HepG2 (cell line): ENCODE data around the gene MFSD2A. TPM values are rescaled to one million over a fixed set of nuclear protein-coding genes. Genes with fewer than 3 reads are reported as not detected.

ENCODE experiments used
- ATAC-seq: fragments of 200-7000 bp; cut with Tn5 transposase; 3 replicates; pipeline ENCODE4 v1.9.1; 2020; ENCODE audit warnings: mild to moderate bottlenecking, moderate library complexity
- BruUV-seq: library from RNA; stranded (reverse); fragments of 400-500 nt; replicated peaks from 2 replicates; lab custom pipeline; 2021; lab: Mats Ljungman, UMichigan
- CTCF ChIA-PET: fragments of 300-600 bp; formaldehyde crosslinking; extraction: SDS; loops from one replicate; lab custom pipeline; 2021; ENCODE audit warnings: low total read pairs, inconsistent platforms, low intra/inter-chr PET ratio; lab: Yijun Ruan, JAX
- POLR2A ChIA-PET: fragments of 350-600 bp; sonication (Branson Sonifier 250); formaldehyde crosslinking; loops from one replicate; lab custom pipeline; 2020; ENCODE audit warnings: antibody characterized with exemption, inconsistent platforms; lab: Yijun Ruan, JAX
- DNase-seq: peaks from one replicate; pipeline ENCODE4 v3.0.0-alpha.2; 2015; ENCODE audit warnings: low spot score
- FAIRE-seq: peaks from 3 replicates; lab custom pipeline; 2011; peaks lifted over from hg19 to GRCh38; lab: Jason Lieb, UNC
- H2AFZ ChIP-seq: one replicate; pipeline ENCODE4 v1.6.1; 2011; ENCODE audit warnings: low read length, inconsistent platforms
- H3K27ac ChIP-seq: fragments of 300-600 bp; 3 replicates; pipeline ENCODE4 v1.8.0; 2011; ENCODE audit warnings: mixed run types, mild to moderate bottlenecking, mixed read lengths, low read length, inconsistent platforms; ENCODE audit not compliant: insufficient read depth; ENCODE audit errors: extremely low read length
- H3K27me3 ChIP-seq, 2 experiments: fragments of 200-600 bp in 1 of 2; 2 replicates in 1 of 2; 3 replicates in 1 of 2; pipeline versions ENCODE4 v1.6.0 to v1.8.0; 2011; ENCODE audit warnings: low read length in 2 of 2, mild to moderate bottlenecking in 2 of 2, moderate library complexity in 2 of 2, inconsistent platforms in 1 of 2; ENCODE audit not compliant: insufficient read depth in 2 of 2, control insufficient read depth in 1 of 2
- H3K36me3 ChIP-seq, 2 experiments: fragments of 200-600 bp in 1 of 2; replicated peaks in 1 of 2; 2 replicates in 1 of 2; 3 replicates in 1 of 2; pipeline versions ENCODE4 v1.5.1 to v1.8.0; 2011; ENCODE audit warnings: low read length in 2 of 2, inconsistent platforms in 1 of 2; ENCODE audit not compliant: insufficient read depth in 2 of 2, control insufficient read depth in 1 of 2
- H3K4me1 ChIP-seq: 2 replicates; pipeline ENCODE4 v1.5.1; 2012; ENCODE audit warnings: low read length, inconsistent platforms; ENCODE audit not compliant: insufficient read depth
- H3K4me2 ChIP-seq: 2 replicates; pipeline ENCODE4 v1.6.0; 2011; ENCODE audit warnings: low read depth, low read length, inconsistent platforms
- H3K4me3 ChIP-seq, 3 experiments: fragments of 200-600 bp in 1 of 3; sonication (generic), shearing (Covaris generic) in 1 of 3; replicated peaks in 1 of 3; 2 replicates each; pipeline ENCODE4 v1.5.1; 2011 to 2016; ENCODE audit warnings: low read length in 3 of 3, inconsistent platforms in 2 of 3, low read depth in 2 of 3, mild to moderate bottlenecking in 2 of 3, control low read depth in 1 of 3, mixed read lengths in 1 of 3; ENCODE audit not compliant: insufficient read depth in 1 of 3
- H3K79me2 ChIP-seq: one replicate; pipeline ENCODE4 v1.6.1; 2011; ENCODE audit warnings: low read length, inconsistent platforms; ENCODE audit not compliant: insufficient read depth
- H3K9ac ChIP-seq: 2 replicates; pipeline ENCODE4 v1.6.0; 2011; ENCODE audit warnings: mild to moderate bottlenecking, low read depth, low read length, inconsistent platforms; ENCODE audit not compliant: insufficient read depth
- H3K9me3 ChIP-seq: 2 replicates; pipeline ENCODE4 v1.5.1; 2012; ENCODE audit warnings: mild to moderate bottlenecking, low read length
- H4K20me1 ChIP-seq: 2 replicates; pipeline ENCODE4 v1.6.0; 2011; ENCODE audit warnings: inconsistent platforms, mild to moderate bottlenecking, low read length, moderate library complexity; ENCODE audit not compliant: insufficient read depth
- CBX5 ChIP-seq: sonication (generic); formaldehyde crosslinking; IDR thresholded peaks from 2 replicates; pipeline ENCODE4 v1.4.0; 2020; ENCODE audit warnings: missing genetic modification reagents, borderline replicate concordance
- GABPB1 ChIP-seq: IDR thresholded peaks from 2 replicates; pipeline ENCODE4 v1.6.1; 2016; ENCODE audit warnings: mild to moderate bottlenecking, missing genetic modification reagents, moderate library complexity, missing compliant biosample characterization
- GATA4 ChIP-seq: sonication (generic); IDR thresholded peaks from 2 replicates; pipeline ENCODE4 v1.6.1; 2016; ENCODE audit warnings: antibody characterized with exemption, low read depth, borderline replicate concordance
- GATAD1 ChIP-seq: IDR thresholded peaks from 2 replicates; pipeline ENCODE4 v1.6.1; 2016; ENCODE audit warnings: missing genetic modification reagents, missing compliant biosample characterization
- GTF3A ChIP-seq: sonication (generic); formaldehyde crosslinking; conservative IDR thresholded peaks from 2 replicates; pipeline ENCODE4 v1.4.0; 2020; ENCODE audit warnings: mild to moderate bottlenecking, missing genetic modification reagents
- THYN1 ChIP-seq: sonication (generic); formaldehyde crosslinking; IDR thresholded peaks from 2 replicates; pipeline ENCODE4 v1.8.1; 2023; ENCODE audit warnings: low read depth, mild to moderate bottlenecking, moderate library complexity, missing genetic modification reagents, borderline replicate concordance
- ZNF317 ChIP-seq: sonication (generic); formaldehyde crosslinking; IDR thresholded peaks from 2 replicates; pipeline ENCODE4 v1.5.0; 2020; ENCODE audit warnings: mild to moderate bottlenecking, missing genetic modification reagents
- ZNF572 ChIP-seq: sonication (generic); formaldehyde crosslinking; IDR thresholded peaks from 2 replicates; pipeline ENCODE4 v1.5.1; 2020; ENCODE audit warnings: mild to moderate bottlenecking, missing genetic modification reagents
- ZNF672 ChIP-seq: sonication (generic); formaldehyde crosslinking; IDR thresholded peaks from 2 replicates; pipeline ENCODE4 v1.8.1; 2022; ENCODE audit warnings: missing genetic modification reagents
- WGBS: methylation state at CpG from one replicate; pipeline ENCODE4 v1.1.6; 2017; ENCODE audit warnings: low lambda C conversion rate; 5-methylcytosine and 5-hydroxymethylcytosine counted together
- in situ Hi-C: cut with HindIII; loops from 2 replicates; pipeline ENCODE4 v1.10.0; 2017; ENCODE audit warnings: low pct_unique_long_range_greater_than_20kb; ENCODE audit not compliant: extremely low pct_ligation_motif_present
- intact Hi-C: fragments of 100-400 bp; cut with micrococcal nuclease; formaldehyde crosslinking; loops from one replicate; pipeline ENCODE4 v1.10.0; 2022; ENCODE audit not compliant: unreplicated experiment
- polyA plus RNA-seq, 8 experiments: library from polyadenylated mRNA; depleted of rRNA in 3 of 8; stranded (reverse) in 7 of 8; unstranded in 1 of 8; fragments of >200 nt; fragmentation: Illumina TruSeq in 4 of 8; extraction: Trizol in 4 of 8; gene quantifications; 2 replicates each; pipeline versions ENCODE4 v1.2.1 to v1.2.3, GENCODE V29; 2011 to 2016; ENCODE audit warnings: low read depth in 4 of 8, missing spikeins in 1 of 8, mixed read lengths in 1 of 8; ENCODE audit not compliant: insufficient read depth in 1 of 8
- total RNA-seq, 5 experiments: library from RNA; depleted of rRNA; stranded (reverse); fragments of >200 nt; fragmentation: Illumina TruSeq; extraction: Trizol; gene quantifications; 2 replicates each; pipeline ENCODE4 v1.2.3, GENCODE V29; 2016; ENCODE audit warnings: low read depth in 1 of 5
- TF ChIP-seq, protein P1 (sequence below): sonication (generic); formaldehyde crosslinking; IDR thresholded peaks from 2 replicates; pipeline ENCODE4 v1.4.0; 2020; ENCODE audit warnings: missing genetic modification reagents
- TF ChIP-seq, protein P2 (sequence below): sonication (generic); formaldehyde crosslinking; conservative IDR thresholded peaks from 2 replicates; pipeline ENCODE4 v1.8.0; 2022; ENCODE audit warnings: low read depth, missing genetic modification reagents
- TF ChIP-seq, protein P3 (sequence below): sonication (generic); formaldehyde crosslinking; conservative IDR thresholded peaks from 2 replicates; pipeline ENCODE4 v1.4.0; 2020; ENCODE audit warnings: missing genetic modification reagents
- TF ChIP-seq, protein P4 (sequence below): IDR thresholded peaks from 2 replicates; pipeline ENCODE4 v1.6.1; 2016; ENCODE audit warnings: missing compliant biosample characterization, missing genetic modification reagents, borderline replicate concordance
- TF ChIP-seq, protein P5 (sequence below): sonication (generic); formaldehyde crosslinking; IDR thresholded peaks from 2 replicates; pipeline ENCODE4 v1.4.0; 2020; ENCODE audit warnings: missing genetic modification reagents, borderline replicate concordance

The MFSD2A gene
- total and polyA plus RNA-seq, 2 of the 13 experiments (the other 11 are each of a cell fraction or from before 2014, with no cell fraction given): 0.08 TPM; not detected in 1

DNA sequence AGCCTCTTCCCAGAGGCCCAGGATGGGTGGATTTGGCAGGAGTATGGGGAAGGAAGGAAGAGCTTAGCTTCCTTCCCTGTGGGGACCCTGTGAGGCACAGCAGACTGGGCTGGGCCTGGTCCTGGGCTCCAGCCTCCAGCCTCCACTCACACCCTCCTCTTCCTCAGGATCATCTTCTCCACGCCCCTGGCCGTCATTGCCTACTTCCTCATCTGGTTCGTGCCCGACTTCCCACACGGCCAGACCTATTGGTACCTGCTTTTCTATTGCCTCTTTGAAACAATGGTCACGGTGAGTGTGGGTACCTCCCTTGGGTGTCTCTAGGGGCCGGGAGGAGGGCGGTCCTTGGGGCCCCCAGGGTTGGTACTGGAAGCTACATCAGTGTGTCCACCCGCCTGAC is 10.1 kb downstream of the MFSD2A start:
- 0 out of 5 replicates have a peak, but pooled peaks cover 0 to 2% of the 10 kb centered on the region in 2 experiments for H3K27me3 ChIP-seq
- DNase-seq (no peak), ATAC-seq (no peak), FAIRE-seq (no peak)
- no peak overlapping the region for H2AFZ ChIP-seq
- H3K4me1 ChIP-seq: no peaks in the 10 kb centered on the region
- intact Hi-C loops: no loop called here
- WGBS: 57% methylated on average over 8 of the region's 9 CpGs
- CTCF ChIA-PET: no interaction called here
- no peaks in the 10 kb centered on the region for H3K79me2 ChIP-seq
- H3K9ac ChIP-seq: no peak overlapping the region
- POLR2A ChIA-PET: no interaction called here
- no peak overlapping the region for H3K4me2 ChIP-seq
- TF ChIP-seq, protein P1, sequence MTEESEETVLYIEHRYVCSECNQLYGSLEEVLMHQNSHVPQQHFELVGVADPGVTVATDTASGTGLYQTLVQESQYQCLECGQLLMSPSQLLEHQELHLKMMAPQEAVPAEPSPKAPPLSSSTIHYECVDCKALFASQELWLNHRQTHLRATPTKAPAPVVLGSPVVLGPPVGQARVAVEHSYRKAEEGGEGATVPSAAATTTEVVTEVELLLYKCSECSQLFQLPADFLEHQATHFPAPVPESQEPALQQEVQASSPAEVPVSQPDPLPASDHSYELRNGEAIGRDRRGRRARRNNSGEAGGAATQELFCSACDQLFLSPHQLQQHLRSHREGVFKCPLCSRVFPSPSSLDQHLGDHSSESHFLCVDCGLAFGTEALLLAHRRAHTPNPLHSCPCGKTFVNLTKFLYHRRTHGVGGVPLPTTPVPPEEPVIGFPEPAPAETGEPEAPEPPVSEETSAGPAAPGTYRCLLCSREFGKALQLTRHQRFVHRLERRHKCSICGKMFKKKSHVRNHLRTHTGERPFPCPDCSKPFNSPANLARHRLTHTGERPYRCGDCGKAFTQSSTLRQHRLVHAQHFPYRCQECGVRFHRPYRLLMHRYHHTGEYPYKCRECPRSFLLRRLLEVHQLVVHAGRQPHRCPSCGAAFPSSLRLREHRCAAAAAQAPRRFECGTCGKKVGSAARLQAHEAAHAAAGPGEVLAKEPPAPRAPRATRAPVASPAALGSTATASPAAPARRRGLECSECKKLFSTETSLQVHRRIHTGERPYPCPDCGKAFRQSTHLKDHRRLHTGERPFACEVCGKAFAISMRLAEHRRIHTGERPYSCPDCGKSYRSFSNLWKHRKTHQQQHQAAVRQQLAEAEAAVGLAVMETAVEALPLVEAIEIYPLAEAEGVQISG (CRISPR knock-in tag): no peak
- TF ChIP-seq ZNF572 (CRISPR knock-in tag) (no peak), GABPB1 (CRISPR knock-in tag) (no peak), ZNF317 (CRISPR knock-in tag) (no peak), THYN1 (CRISPR knock-in tag) (no peak), CBX5 (CRISPR knock-in tag) (no peak), GATA4 (no peak), GTF3A (CRISPR knock-in tag) (no peak), ZNF672 (CRISPR knock-in tag) (no peak), GATAD1 (CRISPR knock-in tag) (no peak)
- TF ChIP-seq, protein P2, sequence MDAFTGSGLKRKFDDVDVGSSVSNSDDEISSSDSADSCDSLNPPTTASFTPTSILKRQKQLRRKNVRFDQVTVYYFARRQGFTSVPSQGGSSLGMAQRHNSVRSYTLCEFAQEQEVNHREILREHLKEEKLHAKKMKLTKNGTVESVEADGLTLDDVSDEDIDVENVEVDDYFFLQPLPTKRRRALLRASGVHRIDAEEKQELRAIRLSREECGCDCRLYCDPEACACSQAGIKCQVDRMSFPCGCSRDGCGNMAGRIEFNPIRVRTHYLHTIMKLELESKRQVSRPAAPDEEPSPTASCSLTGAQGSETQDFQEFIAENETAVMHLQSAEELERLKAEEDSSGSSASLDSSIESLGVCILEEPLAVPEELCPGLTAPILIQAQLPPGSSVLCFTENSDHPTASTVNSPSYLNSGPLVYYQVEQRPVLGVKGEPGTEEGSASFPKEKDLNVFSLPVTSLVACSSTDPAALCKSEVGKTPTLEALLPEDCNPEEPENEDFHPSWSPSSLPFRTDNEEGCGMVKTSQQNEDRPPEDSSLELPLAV (CRISPR knock-in tag): no peak
- TF ChIP-seq, protein P3, sequence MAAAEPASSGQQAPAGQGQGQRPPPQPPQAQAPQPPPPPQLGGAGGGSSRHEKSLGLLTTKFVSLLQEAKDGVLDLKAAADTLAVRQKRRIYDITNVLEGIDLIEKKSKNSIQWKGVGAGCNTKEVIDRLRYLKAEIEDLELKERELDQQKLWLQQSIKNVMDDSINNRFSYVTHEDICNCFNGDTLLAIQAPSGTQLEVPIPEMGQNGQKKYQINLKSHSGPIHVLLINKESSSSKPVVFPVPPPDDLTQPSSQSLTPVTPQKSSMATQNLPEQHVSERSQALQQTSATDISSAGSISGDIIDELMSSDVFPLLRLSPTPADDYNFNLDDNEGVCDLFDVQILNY (CRISPR knock-in tag): no peak
- TF ChIP-seq, protein P4, sequence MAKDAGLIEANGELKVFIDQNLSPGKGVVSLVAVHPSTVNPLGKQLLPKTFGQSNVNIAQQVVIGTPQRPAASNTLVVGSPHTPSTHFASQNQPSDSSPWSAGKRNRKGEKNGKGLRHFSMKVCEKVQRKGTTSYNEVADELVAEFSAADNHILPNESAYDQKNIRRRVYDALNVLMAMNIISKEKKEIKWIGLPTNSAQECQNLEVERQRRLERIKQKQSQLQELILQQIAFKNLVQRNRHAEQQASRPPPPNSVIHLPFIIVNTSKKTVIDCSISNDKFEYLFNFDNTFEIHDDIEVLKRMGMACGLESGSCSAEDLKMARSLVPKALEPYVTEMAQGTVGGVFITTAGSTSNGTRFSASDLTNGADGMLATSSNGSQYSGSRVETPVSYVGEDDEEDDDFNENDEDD (CRISPR knock-in tag): no peak
- TF ChIP-seq, protein P5, sequence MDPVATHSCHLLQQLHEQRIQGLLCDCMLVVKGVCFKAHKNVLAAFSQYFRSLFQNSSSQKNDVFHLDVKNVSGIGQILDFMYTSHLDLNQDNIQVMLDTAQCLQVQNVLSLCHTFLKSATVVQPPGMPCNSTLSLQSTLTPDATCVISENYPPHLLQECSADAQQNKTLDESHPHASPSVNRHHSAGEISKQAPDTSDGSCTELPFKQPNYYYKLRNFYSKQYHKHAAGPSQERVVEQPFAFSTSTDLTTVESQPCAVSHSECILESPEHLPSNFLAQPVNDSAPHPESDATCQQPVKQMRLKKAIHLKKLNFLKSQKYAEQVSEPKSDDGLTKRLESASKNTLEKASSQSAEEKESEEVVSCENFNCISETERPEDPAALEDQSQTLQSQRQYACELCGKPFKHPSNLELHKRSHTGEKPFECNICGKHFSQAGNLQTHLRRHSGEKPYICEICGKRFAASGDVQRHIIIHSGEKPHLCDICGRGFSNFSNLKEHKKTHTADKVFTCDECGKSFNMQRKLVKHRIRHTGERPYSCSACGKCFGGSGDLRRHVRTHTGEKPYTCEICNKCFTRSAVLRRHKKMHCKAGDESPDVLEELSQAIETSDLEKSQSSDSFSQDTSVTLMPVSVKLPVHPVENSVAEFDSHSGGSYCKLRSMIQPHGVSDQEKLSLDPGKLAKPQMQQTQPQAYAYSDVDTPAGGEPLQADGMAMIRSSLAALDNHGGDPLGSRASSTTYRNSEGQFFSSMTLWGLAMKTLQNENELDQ: no peak
- TF ChIP-seq, all 625 proteins: peak for 0
- Histone ChIP-seq H4K20me1 (no peaks in the 10 kb centered on the region), H3K9me3 (no peaks in the 10 kb centered on the region), H3K4me3 (no peak overlapping the region), H3K27ac (no peak overlapping the region), H3K36me3 (no peaks in the 10 kb centered on the region)
- no TSS peak for BruUV-seq
- in situ Hi-C loops: no loop called here
